Measurements from ENCODE around the gene COL8A1.
"Not testable (repeated sequence)": the region's sequence is repeated elsewhere in the genome, so short reads cannot be mapped to it uniquely, and the experiment has no call there.

The COL8A1 gene

DNA sequence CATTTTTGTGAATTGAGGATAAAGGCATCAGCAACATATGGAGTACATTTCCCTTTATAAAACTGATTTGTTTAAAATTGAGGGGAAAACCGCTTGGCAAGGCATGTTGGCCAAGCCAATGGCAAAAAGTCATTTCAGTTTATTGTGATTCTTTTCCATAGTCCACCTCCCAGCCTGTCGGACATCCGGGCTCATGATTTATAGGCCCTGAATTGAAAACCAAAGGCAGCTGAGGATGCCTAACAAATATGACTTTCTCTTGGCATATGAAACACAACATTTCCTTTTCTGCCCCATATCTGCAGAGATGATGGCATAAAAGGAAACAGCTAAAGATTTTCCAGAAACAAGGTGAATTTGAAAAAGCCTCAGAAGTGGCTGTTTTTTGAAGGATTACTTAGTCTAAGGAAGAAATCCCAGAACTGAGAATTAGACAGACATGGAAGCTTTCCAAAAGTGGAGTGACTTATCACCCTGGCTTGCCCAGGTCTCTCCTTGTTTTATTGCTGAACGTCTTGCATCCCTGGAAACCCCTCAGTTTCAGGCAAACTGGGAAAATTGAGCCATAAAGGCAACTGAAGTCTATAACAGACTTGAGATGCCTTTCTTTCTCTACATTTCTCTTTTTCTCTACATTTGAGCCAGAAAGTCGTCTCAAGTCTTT is 74.0 kb downstream of the COL8A1 start:
- no peak for DNase-seq

- DNase-seq, result no peak
These were observed 75.0 kb downstream of the COL8A1 start for GRCh38 chr3:99713440-99713839.

GRCh38 chr3:99714146-99714545 is 75.8 kb downstream of the COL8A1 start:
- no peak for DNase-seq

DNA sequence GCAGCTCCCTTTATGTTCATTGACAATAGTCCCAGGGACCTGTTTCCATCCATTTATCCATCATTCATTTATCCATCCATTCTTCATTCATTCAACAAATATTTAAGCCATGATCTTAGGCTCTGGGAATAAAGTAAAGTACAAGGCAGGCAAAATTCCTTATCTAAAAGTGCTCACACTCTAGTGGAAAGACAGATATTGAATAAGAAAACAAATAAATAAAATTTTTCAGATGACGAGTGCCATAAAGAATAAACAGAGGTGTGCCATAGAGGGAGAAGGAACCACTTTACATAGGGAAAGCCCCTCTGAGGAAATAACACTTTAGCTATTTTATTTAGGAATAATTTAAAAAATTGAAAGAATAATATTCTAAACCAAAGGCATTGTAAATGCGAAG is 76.2 kb downstream of the COL8A1 start:
- DNase-seq, result no peak

DNA sequence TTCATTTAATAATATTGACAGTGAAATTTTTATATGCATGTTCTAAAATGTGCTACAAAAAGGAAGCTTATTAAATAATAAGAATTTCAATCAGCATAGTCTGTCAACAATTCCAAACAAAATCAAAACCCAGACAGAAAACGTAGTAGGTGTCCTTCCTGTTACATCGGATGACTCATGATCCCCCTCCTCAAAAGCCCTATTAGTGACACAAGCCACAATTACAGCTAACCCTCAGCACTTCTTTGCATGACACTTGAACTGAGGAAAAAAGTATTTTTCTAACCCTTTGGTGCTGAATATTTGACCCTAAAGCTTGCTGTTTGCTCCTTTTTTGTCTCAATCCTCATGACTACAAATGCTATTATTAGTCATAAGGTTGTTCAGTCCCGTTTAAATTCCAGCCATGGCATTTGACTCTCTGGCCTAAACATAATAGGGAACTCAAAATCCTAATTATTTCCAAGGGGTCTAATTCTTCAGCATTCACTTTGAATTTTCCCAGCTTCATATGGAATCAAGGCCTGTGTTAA is 78.1 kb downstream of the COL8A1 start:
- DNase-seq, result no peak

DNA sequence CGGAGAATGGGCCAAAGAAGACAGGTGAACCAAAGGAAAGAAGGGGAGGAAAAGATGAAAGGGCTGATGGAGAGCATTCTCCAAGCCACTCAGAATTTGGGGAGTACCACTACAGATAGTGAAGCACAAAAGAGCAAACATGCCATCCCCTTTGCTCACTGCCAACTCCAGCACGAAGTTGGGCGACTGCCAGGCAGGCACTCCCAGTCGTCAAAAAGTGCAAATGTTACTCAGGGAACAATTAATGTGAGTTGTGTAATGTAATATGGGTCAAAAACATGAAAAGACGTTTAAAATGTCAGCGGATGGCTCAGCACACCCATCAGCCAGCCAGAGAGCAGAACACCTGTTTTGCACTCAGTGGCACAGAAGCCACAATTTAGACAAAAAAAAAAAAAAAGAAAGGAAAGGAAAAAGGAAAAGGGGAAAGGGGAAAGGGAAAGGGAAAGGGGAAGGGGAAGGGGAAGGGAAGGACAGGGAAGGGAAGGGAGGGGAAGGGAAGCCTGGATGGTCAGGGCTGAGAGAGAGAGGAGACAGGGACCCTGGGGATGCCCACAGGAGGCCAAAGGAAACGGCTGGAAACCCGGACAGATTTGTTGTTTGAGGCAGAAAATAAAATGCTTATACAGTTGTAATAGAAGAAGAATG is 82.7 kb downstream of the COL8A1 start:
- no peak for DNase-seq

DNA sequence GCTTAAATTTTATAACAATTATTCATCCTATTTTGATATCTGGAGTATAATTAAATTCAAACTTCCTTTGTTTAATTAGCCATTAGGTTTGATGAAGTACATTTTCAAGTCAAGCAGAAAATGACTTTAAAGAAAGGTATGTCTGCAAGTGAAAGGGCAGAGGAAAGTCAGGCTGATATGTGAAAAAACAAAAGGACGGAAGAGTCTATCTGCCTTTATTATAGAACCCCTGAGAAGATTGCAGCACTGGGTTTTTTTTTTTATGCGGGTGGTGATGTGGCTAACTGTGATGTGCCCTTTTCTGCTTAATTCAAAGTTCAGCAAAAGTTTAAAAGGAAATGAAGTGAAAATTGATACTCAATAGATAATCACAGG is 83.2 kb downstream of the COL8A1 start:
- no peak for DNase-seq

- no peak for DNase-seq
These were observed 85.9 kb downstream of the COL8A1 start for GRCh38 chr3:99724276-99724675.

DNA sequence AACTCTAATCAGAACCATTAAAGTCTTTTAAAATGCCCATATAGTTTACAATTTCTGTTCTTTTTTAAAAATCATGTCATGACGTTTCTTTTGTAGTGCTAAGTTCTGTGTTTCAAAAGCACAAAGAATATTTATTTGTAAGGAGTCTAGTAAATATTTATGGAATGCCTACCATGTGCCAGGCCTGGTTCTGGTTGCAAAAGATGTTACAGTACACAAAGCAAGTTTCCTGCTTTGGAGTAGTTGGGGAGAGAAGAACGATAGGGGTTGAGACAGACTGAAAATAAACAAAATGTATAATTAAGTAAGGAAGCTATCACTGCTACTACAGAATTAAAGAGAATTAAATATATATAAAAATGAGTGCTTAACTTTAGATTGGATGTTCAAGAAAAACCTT is 92.5 kb downstream of the COL8A1 start:
- no peak for DNase-seq

- DNase-seq, result no peak
These were observed 93.1 kb downstream of the COL8A1 start for GRCh38 chr3:99731499-99731898.

GRCh38 chr3:99740371-99740770 is 102.0 kb downstream of the COL8A1 start:
- DNase-seq, result not testable (repeated sequence)

DNA sequence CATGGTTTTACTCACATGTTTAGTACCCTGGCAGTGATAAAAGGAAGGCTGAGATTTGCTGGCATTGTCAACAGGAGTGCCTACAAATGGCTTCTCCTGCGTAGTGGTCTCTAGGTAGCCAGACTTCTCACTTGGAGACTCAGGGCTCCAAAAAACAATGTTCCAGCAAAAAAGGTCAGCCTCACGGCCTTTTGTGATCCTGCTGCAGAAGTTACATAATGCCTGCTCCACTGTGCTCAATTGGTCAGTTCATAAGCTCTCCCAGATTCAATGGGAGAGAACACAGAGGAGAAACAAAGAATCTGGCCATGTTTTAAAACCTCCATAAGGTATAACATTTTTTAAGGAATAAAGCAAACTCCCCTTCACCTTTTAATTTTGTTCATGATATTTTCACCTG is 103.2 kb downstream of the COL8A1 start:
- no peak for DNase-seq

DNA sequence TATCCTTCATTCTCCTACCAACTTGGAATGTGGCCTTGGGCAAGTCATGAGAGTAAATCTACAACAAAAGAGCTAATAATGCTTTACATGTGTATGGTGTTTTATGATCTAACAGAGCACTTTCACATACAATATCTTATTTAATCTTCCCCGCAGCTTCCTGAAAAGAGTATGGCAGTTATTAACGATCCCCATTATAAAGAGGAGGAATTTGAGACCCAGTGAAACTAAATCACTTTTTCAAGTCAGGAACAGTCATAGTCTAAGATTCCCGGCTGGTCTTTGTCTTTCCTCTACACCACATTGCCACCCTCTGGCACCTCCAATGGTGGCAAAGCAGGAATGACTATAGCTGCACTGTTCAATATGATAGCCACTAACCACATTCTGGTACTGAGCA is 109.5 kb downstream of the COL8A1 start:
- no peak for DNase-seq

DNA sequence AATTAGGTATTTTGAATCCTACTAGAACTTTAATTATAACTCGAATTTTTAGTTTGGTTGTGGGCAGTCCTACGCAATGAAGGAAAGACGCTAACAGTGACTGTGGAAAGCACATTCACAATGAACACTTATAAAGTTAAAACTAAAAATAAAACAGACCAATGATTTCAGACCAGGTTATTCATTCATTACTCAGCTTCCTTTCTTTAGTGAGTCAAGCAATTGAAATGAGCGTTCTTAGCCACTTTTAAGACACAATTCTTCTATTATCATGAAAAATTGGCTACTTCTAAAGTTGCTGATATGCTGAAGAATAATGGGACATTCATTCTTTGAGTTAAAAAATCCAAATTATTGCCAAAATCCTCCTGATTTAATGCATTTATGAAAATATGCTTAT is 113.3 kb downstream of the COL8A1 start:
- no peak for DNase-seq

GRCh38 chr3:99753268-99753975 is 115.0 kb downstream of the COL8A1 start:
- DNase-seq, result peak; percentile 56

- no peak for DNase-seq
These were observed 117.4 kb downstream of the COL8A1 start for GRCh38 chr3:99755831-99756230.

DNA sequence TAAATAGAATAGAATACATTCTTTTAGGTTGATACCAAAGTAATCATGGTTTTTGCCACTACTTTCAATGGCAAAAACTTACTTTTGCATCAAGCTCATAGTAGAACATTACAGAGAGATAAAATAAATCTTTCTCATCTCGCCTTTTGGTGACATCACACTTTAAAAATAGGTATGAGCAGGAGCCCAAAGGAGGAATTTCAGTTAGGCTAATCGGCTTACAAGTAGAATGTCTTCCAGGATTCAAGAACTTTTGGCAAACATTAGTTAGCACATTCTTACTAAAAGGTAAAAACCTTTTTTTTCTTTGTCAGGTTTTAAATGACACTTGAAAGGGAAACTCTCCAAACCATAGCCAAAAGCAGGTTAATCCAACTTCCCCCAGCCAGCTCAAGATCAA is 119.6 kb downstream of the COL8A1 start:
- no peak for DNase-seq

DNA sequence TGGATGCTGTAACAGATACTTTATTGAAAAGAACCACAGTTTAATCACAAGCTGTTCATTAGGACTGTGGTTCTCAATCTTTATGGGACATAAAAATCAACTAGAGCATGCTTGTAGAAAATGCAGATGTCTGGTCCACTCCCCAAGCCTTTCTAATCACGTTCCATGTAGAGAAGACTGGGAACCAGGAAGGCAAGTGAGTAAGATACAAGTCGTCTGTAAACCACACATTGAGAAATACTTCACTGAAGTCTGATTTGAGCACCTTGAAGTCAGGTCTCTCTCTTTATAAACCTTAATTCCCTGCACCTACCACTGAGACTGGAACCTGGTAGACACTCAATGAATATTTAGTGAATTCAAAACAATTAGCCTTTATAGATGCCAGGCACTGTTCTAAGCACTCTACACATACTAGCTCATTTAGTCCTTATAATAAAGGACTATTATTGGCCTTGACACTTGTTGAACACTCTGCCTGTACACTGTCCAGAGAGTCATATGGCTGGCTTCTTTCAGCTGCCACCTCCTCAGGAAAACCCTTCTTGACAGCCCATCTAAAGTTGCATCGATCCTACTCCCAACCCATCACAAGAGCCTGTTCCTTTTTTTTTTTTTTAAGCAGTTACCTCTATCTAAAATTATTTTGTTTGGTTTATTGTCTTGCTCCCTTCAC is 120.2 kb downstream of the COL8A1 start:
- DNase-seq, result no peak

GRCh38 chr3:99760031-99760430 is 121.6 kb downstream of the COL8A1 start:
- DNase-seq, result no peak

- DNase-seq, result no peak
These were observed 122.2 kb downstream of the COL8A1 start for GRCh38 chr3:99760629-99761028.

GRCh38 chr3:99761415-99762165 is 123.2 kb downstream of the COL8A1 start:
- no peak for DNase-seq

- no peak for DNase-seq
These were observed 124.5 kb downstream of the COL8A1 start for GRCh38 chr3:99762901-99763300.

- DNase-seq, result no peak
These were observed 126.0 kb downstream of the COL8A1 start for GRCh38 chr3:99764377-99764776.

All from NCI-H774 (cell line).